Activated CD4-positive, alpha-beta T cell treated with anti-CD3 and anti-CD28 coated beads, Interleukin-2, amount 10 ng/mL, durations not matched to agents 7 days and 5 days (primary cell): Measurements from ENCODE around the gene FOSL1. TPM values are rescaled to one million over a fixed set of nuclear protein-coding genes. Genes with fewer than 3 reads are reported as not detected.
A peak's percentile ranks its signal among the peaks of the same experiment; 100 is the strongest.

Experiments used
- CTCF ChIA-PET: fragments of 350-600 bp; sonication (Branson Sonifier 250); formaldehyde crosslinking; loops from one replicate; lab custom pipeline; 2021; ENCODE audit warnings: antibody characterized with exemption; lab: Charles Lee
- POLR2A ChIA-PET: fragments of 350-600 bp; sonication (Branson Sonifier 250); formaldehyde crosslinking; loops from one replicate; lab custom pipeline; 2021; ENCODE audit warnings: antibody characterized with exemption; lab: Charles Lee
- DNase-seq: peaks from one replicate; pipeline ENCODE4 v3.0.0-alpha.2; 2020
- H3K27ac Mint-ChIP-seq: one replicate; pipeline ENCODE4 v1.8.0; 2021; ENCODE audit warnings: mild to moderate bottlenecking, moderate library complexity, mixed read lengths
- H3K27me3 Mint-ChIP-seq: one replicate; pipeline ENCODE4 v1.8.0; 2021; ENCODE audit warnings: mixed read lengths
- H3K36me3 Mint-ChIP-seq: one replicate; pipeline ENCODE4 v1.8.0; 2021; ENCODE audit warnings: low read depth, mixed read lengths
- H3K4me1 Mint-ChIP-seq: one replicate; pipeline ENCODE4 v1.8.0; 2021; ENCODE audit warnings: mixed read lengths
- H3K4me3 Mint-ChIP-seq: one replicate; pipeline ENCODE4 v1.8.0; 2021; ENCODE audit warnings: mild to moderate bottlenecking, moderate library complexity, mixed read lengths
- H3K9me3 Mint-ChIP-seq: one replicate; pipeline ENCODE4 v1.8.0; 2021; ENCODE audit warnings: mixed read lengths
- total RNA-seq, 2 experiments: library from RNA; stranded (reverse); gene quantifications; one replicate each; pipeline ENCODE4 v1.2.3, GENCODE V29; 2021

FOSL1 gene
- total RNA-seq, result 1 to 10 TPM; 1.7 to 2.0 TPM

DNA sequence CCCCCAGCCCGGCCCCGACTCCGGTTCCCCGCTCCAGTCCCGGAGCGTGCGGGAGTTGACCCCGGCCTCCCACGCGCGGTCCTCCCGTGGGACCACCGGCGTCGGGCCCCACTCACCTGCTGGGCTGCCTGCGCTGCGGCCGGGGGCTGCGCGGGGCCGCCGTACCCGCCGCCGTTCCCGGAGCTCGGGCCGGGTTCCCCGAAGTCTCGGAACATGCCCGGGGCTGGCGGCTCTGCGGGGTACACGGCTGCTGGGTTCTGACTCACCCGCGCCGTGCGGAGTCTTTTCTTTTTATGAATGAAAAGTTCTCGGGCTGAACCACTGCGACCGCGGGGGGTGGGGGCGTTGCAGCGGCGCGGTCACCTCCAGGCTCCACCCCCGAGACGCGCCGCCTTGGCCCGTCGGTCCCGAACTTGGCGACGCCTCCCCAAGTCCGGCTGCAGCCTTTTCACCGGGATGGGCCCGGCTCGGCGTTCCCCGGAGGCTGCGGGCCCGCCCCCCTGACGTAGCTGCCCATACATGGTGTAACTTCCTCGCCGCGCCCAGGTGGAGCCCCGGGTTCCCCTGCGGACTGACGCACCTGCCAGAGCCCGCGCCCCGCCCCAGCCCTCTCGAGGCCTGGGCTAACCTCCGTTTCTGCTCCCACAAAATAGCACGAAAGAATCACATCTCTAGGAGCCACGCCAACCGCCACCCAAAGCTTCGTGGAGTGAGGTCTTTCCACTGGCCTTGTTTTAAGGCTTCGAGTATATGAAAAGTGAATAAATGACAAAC, at the start of gene FOSL1:
Gene FOSL1 (minus strand): TSS at position 264 of the 774 bp plus-strand sequence. CDS start 49 bp downstream, at position 215.
- peak; percentile 93 for DNase-seq
- Mint-ChIP-seq H3K27me3 (peaks cover 11% of the 10 kb centered on the region), H3K4me1 (peaks cover 33% of the 10 kb centered on the region), H3K9me3 (no peaks in the 10 kb centered on the region), H3K27ac (peak within 1 kb of the TSS; percentile 75), H3K4me3 (peak within 1 kb of the TSS; percentile 63), H3K36me3 (no peaks in the 10 kb centered on the region)
- ChIA-PET POLR2A (interaction anchor here (0.6 to 0.9 kb wide), 2 partner anchors 10 to 12 kb away, joined by 3 to 5 read pairs; partner anchors contain the start of genes CCDC85B and FIBP), CTCF (interaction anchor here (0.7 to 24.0 kb wide), 9 partner anchors 9 to 81 kb away, joined by 3 to 340 read pairs (median 5); partner anchors contain the start of genes CCDC85B and FIBP)

DNA sequence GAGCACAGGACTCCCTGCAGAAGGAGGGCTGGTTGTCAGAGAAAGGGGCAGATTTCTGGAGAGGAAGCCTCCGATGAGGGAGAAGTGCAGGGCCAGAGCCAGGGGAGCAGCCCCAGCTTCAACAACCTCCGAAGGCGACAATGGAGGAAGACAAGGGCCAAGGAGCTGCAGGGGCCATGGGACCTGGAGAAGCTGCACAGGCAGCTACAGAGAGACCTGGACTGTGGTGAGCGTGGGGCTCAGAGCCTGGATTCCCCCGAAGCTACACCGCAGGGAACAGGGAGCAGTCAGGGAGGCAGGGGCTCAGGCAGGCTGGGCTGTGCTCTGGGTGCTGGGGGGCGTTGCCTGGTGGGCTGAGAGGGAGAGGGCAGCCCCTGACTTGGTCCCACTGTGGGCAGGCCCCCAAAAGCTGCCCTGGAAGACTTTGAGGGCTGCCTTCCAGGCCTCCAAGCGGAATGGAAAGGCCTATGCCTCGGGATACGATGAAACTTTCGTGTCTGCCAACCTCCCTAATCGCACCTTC, 47.5 kb upstream of the FOSL1 start:
- Mint-ChIP-seq H3K27me3 (peaks cover 14% of the 10 kb centered on the region), H3K4me3 (no peak overlapping the region), H3K36me3 (no peaks in the 10 kb centered on the region), H3K9me3 (no peaks in the 10 kb centered on the region), H3K4me1 (no peaks in the 10 kb centered on the region), H3K27ac (peak overlapping the region; percentile 31)
- POLR2A ChIA-PET, result no interaction called here
- DNase-seq, result no peak
- CTCF ChIA-PET, result interaction anchor here (1.1 to 1.9 kb wide), 3 partner anchors 42 to 88 kb away, joined by 3 to 9 read pairs (median 3); partner anchors contain the start of gene MUS81

DNA sequence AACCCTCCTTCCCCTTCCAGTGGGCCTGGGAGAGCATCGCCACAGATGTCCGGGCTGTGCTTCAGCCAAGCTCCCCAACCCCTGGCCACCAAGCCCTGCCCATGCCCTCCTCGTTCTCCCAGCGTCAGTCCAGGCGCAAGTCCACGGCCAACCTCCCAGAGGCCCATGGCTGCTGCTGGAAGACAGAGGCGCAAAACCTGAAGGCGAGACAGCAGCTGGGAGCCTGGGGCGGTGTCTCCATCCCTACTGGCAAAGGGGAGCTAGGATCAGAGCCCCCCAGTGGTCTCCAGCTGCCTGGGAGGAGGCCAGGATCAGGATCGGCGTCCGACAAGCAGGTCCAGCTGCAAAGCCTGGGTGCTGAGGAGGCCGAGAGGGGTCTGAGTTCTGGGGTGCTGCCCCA, 46.9 kb upstream of the FOSL1 start:
- no peaks in the 10 kb centered on the region for H3K4me1 Mint-ChIP-seq
- H3K27me3 Mint-ChIP-seq, result peaks cover 13% of the 10 kb centered on the region
- no peaks in the 10 kb centered on the region for H3K36me3 Mint-ChIP-seq
- POLR2A ChIA-PET, result no interaction called here
- DNase-seq, result no peak
- H3K9me3 Mint-ChIP-seq, result no peaks in the 10 kb centered on the region
- CTCF ChIA-PET, result interaction anchor here (1.1 kb wide), 1 partner anchor 43 kb away, joined by 3 read pairs; no protein-coding TSS in a partner anchor
- no peak overlapping the region for H3K4me3 Mint-ChIP-seq
- no peak overlapping the region for H3K27ac Mint-ChIP-seq

DNA sequence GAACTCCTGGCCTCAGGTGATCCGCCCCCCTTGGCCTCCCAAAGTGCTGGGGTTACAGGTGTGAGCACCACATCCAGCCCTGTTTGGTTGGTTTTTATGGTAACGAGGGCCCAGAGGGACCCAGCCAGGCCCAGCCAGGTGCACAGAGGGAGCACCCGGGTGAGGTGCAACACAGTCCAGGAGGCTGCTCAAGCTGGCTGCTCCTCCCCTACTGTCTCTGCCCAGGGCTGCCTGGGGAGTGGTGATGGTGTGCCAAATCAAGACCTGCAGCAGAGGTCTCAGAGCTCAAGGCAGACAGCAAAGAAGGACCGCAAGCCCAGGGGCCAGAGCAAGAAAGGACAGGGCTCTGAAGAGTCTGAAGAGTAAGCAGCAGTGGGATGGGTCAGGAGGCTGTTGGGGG, 46.5 kb upstream of the FOSL1 start:
- Mint-ChIP-seq H3K4me1 (peaks cover under 1% of the 10 kb centered on the region), H3K27me3 (peaks cover 11% of the 10 kb centered on the region), H3K36me3 (no peaks in the 10 kb centered on the region), H3K4me3 (no peak overlapping the region), H3K9me3 (no peaks in the 10 kb centered on the region), H3K27ac (no peak overlapping the region)
- DNase-seq, result no peak
- POLR2A ChIA-PET, result no interaction called here
- CTCF ChIA-PET, result interaction anchor here (1.1 kb wide), 2 partner anchors 14 to 43 kb away, joined by 3 read pairs; no protein-coding TSS in a partner anchor

DNA sequence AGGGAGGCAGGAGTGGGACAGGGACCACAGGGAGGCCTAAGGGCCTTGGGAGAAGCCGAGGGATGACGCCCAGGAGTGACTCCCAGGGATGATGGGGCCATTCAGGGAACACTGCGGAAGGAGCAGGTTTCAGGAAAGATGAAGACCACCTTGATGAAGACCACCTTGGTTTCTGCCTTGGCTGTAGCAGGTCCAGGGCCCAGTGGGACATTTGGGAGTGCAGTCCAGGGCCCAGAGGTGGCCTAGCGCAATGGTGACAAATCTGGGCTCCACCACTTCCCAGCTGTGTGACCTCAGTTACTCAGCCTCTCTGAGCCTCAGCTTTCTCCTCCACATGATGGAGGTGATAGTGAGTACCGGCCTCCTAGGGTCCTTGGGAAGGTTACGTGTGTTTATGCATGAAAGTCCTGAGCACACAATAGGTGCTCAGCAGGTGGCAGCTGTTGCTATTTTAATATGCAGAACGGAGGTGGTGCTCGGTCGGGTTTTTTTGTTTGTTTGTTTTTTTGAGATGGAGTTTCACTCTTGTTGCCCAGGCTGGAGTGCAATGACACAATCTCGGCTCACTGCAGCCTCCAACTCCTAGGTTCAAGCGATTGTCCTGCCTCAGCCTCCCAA, 45.9 kb upstream of the FOSL1 start:
- Mint-ChIP-seq H3K27me3 (peaks cover 15% of the 10 kb centered on the region), H3K4me1 (peaks cover 3% of the 10 kb centered on the region), H3K27ac (no peak overlapping the region), H3K9me3 (no peaks in the 10 kb centered on the region), H3K4me3 (no peak overlapping the region), H3K36me3 (no peaks in the 10 kb centered on the region)
- CTCF ChIA-PET, result interaction anchor here (1.1 kb wide), 1 partner anchor 14 kb away, joined by 3 read pairs; no protein-coding TSS in a partner anchor
- POLR2A ChIA-PET, result no interaction called here
- no peak for DNase-seq

DNA sequence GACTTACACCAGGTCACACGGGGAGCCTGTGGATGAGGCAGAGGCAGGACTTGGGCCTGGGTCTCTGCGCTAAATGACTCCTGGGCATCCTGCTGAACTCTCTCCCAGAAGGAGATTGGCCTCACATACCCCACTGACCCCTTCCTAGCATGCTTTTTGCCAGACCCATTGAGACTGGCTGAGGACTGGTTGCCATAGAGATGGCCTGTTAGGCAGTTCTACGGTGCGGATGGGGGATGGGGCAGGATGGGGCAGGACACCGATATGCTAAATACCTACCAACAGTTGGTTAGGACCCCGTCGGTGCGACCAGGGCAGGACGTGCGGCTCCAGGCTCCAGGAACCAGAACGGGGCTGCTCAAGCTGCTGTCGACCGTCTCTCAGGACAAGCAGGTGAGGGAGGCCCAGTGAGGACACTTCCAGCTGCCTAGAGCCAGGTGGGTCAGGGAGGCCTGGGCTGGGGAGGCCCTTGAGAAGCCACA, 45.3 kb upstream of the FOSL1 start, which contains the start of gene TSGA10IP:
Gene TSGA10IP (plus strand): TSS at position 51 of the 482 bp plus-strand sequence. CDS start 196 bp downstream, at position 247.
- no peak within 1 kb of the TSS for H3K27ac Mint-ChIP-seq
- DNase-seq, result no peak
- peaks cover 12% of the 10 kb centered on the region for H3K27me3 Mint-ChIP-seq
- ChIA-PET CTCF (interaction anchor here (1.1 kb wide), 1 partner anchor 13 kb away, joined by 3 read pairs; no protein-coding TSS in a partner anchor), POLR2A (no interaction called here)
- no peaks in the 10 kb centered on the region for H3K36me3 Mint-ChIP-seq
- H3K9me3 Mint-ChIP-seq, result no peaks in the 10 kb centered on the region
- peaks cover 3% of the 10 kb centered on the region for H3K4me1 Mint-ChIP-seq
- no peak within 1 kb of the TSS for H3K4me3 Mint-ChIP-seq

DNA sequence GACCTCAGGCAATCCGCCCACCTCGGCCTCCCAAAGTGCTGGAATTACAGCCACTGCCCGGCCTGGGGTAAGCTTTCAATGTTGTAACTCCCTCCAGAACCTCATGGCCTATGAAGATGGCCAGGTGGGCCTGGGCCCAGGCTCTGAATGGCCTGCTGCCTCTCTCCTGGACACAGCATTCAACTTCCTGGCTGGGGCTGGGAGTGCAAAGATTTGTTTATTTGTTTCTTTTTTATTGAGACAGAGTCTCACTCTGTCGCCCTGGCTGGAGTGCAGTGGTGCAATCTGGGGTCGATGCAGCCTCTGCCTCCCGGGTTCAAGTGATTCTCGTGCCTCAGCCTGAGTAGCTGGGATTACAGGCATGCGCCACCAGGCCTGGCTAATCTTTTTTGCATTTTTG, 44.6 kb upstream of the FOSL1 start:
- Mint-ChIP-seq H3K36me3 (no peaks in the 10 kb centered on the region), H3K27ac (no peak overlapping the region), H3K27me3 (peaks cover 10% of the 10 kb centered on the region), H3K4me3 (no peak overlapping the region), H3K4me1 (peaks cover 3% of the 10 kb centered on the region), H3K9me3 (no peaks in the 10 kb centered on the region)
- ChIA-PET CTCF (interaction anchor here (0.7 to 1.6 kb wide), 4 partner anchors 13 to 64 kb away, joined by 3 to 5 read pairs (median 3); partner anchors contain the start of gene CCDC85B), POLR2A (no interaction called here)
- DNase-seq, result no peak

DNA sequence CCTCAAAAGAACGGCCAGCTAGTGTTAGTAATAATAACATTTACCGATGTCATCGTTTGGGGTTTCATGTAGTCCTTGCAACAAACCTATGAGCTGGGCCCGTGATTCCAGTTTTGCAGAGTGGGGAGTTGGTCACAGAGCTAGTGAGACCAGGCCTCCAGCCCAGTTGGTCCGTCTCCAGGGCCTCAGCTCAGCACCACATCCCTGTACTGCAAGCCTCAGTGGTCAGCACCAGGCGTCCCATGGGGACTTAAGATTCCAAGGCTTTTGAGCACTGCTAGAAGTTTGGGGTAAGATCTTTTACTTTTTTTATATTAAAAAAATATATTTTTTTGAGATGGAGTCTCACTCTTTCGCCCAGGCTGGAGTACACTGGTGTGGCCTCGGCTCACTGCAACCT, 44.0 kb upstream of the FOSL1 start:
- no peaks in the 10 kb centered on the region for H3K36me3 Mint-ChIP-seq
- H3K4me1 Mint-ChIP-seq, result peaks cover 3% of the 10 kb centered on the region
- no peak for DNase-seq
- H3K4me3 Mint-ChIP-seq, result no peak overlapping the region
- H3K27ac Mint-ChIP-seq, result no peak overlapping the region
- ChIA-PET CTCF (interaction anchor here (0.7 to 1.6 kb wide), 5 partner anchors 15 to 65 kb away, joined by 3 to 5 read pairs (median 3); partner anchors contain the start of gene CCDC85B), POLR2A (no interaction called here)
- H3K9me3 Mint-ChIP-seq, result no peaks in the 10 kb centered on the region
- H3K27me3 Mint-ChIP-seq, result peaks cover 10% of the 10 kb centered on the region

DNA sequence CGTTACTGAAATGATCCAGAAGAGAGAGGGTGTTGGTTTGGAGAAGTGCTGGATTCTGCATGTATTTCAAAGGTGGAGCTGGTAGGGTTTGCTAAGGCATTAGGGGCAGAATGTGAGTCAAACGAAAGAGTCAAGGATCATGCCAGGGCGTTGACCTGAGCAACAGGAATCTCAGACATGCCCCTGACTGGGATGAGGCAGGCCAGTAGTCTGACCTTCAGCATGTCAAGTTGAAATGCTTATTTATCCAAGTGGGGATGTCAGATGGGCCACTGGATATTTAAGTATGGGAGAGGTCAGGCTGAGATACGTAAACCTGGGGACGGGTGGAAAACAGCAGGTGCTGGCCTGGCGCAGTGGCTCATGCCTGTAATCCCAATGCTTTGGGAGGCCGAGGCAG, 42.3 kb upstream of the FOSL1 start:
- Mint-ChIP-seq H3K27ac (no peak overlapping the region), H3K4me1 (peaks cover 3% of the 10 kb centered on the region), H3K36me3 (no peaks in the 10 kb centered on the region), H3K9me3 (no peaks in the 10 kb centered on the region), H3K4me3 (no peak overlapping the region), H3K27me3 (peaks cover 7% of the 10 kb centered on the region)
- DNase-seq, result no peak
- CTCF ChIA-PET, result interaction anchor here (0.8 kb wide), 1 partner anchor 58 kb away, joined by 3 read pairs; no protein-coding TSS in a partner anchor
- POLR2A ChIA-PET, result no interaction called here

DNA sequence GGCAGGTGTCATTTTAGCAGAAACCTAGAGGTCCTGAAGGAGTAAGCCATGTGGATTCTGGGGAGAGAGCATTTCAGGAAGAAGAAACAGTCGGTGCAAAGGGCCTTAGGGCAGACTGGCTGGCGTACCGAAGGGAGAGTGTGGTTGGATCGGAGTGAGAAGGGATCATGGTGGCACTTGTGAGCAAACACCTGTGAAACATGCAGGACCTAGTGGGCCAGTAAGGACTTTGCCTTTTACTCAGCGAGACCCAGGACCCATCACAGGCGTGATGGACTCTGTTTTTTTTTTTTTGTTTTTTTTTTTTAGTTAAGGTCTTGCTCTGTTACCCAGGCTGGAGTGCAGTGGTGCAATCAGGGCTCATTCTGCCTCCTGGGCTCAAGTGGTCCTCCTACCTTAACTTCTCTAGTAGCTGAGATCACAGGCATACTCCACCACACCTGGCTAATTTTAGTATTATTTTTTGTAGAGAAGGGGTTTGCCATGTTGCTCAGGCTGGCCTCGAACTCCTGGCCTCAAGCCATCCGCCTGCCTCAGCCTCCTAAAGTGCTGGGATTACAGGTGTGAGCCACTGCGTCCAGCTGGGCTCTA, 41.6 kb upstream of the FOSL1 start:
- no peak overlapping the region for H3K4me3 Mint-ChIP-seq
- peaks cover 7% of the 10 kb centered on the region for H3K27me3 Mint-ChIP-seq

DNA sequence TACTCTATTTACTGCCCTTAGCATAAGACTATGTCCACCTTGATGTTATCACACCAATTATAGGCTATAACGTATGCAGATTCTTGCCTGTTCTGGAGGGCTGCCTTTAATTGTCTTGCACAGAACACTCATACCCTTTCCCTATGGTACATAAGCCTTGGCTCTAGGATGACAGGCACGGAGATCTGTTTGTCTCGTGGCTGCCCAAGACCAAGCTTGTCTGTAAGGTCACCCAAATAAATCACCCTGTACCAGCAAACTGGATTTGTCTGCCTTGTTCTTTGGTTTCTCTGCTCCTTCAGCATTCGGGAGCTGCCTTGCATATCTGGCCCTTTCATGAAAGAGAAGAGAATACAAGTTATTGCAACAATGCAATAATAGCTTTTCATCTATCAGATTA, 37.6 kb upstream of the FOSL1 start:
- Mint-ChIP-seq H3K36me3 (no peaks in the 10 kb centered on the region), H3K27me3 (peaks cover 7% of the 10 kb centered on the region), H3K9me3 (no peaks in the 10 kb centered on the region), H3K4me3 (no peak overlapping the region), H3K27ac (no peak overlapping the region), H3K4me1 (peaks cover 5% of the 10 kb centered on the region)
- POLR2A ChIA-PET, result no interaction called here
- DNase-seq, result no peak
- CTCF ChIA-PET, result interaction anchor here (11.6 kb wide), 1 partner anchor 50 kb away, joined by 64 read pairs; the partner anchor contains the start of genes CCDC85B and FIBP

More for the DNA sequence above, 41.6 kb upstream of the FOSL1 start:
- Mint-ChIP-seq H3K36me3 (no peaks in the 10 kb centered on the region), H3K4me1 (peaks cover 3% of the 10 kb centered on the region), H3K9me3 (no peaks in the 10 kb centered on the region), H3K27ac (peak overlapping the region; percentile 2)
- ChIA-PET CTCF (interaction anchor here (0.8 to 1.2 kb wide), 2 partner anchors 40 to 57 kb away, joined by 3 read pairs; no protein-coding TSS in a partner anchor), POLR2A (no interaction called here)
- DNase-seq, result no peak

DNA sequence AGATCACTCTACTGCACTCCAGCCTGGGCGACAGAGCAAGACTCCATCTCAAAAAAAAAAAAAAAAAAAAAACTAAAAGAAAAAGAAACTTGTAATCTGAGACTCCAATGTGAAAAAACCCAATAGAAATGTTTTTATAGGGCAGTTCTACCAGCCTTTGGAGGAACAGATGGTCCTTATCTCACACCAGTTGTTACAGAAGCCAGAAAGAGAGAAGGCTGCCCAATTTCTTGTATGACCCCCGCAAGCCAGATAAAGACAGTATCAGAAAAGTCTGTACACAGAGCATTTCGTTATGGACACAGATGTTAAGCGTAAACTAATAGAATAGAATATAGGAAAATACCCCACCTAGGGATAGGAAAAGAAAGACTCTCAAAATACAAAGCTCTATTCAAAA, 33.8 kb upstream of the FOSL1 start:
- H3K4me1 Mint-ChIP-seq, result peaks cover 32% of the 10 kb centered on the region
- CTCF ChIA-PET, result interaction anchor here (1.2 to 11.6 kb wide), 2 partner anchors 21 to 47 kb away, joined by 3 to 64 read pairs; partner anchors contain the start of genes CCDC85B and FIBP
- POLR2A ChIA-PET, result no interaction called here

More for the DNA sequence above, 33.8 kb upstream of the FOSL1 start:
- no peak overlapping the region for H3K4me3 Mint-ChIP-seq
- no peak for DNase-seq
- H3K27me3 Mint-ChIP-seq, result peaks cover 2% of the 10 kb centered on the region
- peaks cover 2% of the 10 kb centered on the region for H3K36me3 Mint-ChIP-seq
- H3K9me3 Mint-ChIP-seq, result no peaks in the 10 kb centered on the region
- H3K27ac Mint-ChIP-seq, result no peak overlapping the region
